Fibroblast of lung (primary cell): ENCODE measurements around the gene SNX8. TPM values are rescaled to one million over a fixed set of nuclear protein-coding genes. Genes with fewer than 3 reads are reported as not detected.
"Not testable (repeated sequence)": the region's sequence is repeated elsewhere in the genome, so short reads cannot be mapped to it uniquely, and the experiment has no call there.

Experiments used
- DNase-seq, 2 donors: peaks; one replicate each; pipeline versions ENCODE4 v3.0.0 to v3.0.0-alpha.2; 2010; ENCODE audit warnings: low read depth in 2 of 2
- H2AFZ ChIP-seq: 2 replicates; pipeline ENCODE4 v1.5.1; 2012; ENCODE audit warnings: low read length, control low read depth, inconsistent platforms
- H3K27ac ChIP-seq: 2 replicates; pipeline ENCODE4 v1.5.1; 2011; ENCODE audit warnings: low read length, control low read depth; ENCODE audit not compliant: insufficient read depth
- H3K27me3 ChIP-seq: 2 replicates; pipeline ENCODE4 v1.5.1; 2011; ENCODE audit warnings: mild to moderate bottlenecking, low read length; ENCODE audit not compliant: control insufficient read depth, insufficient read depth
- H3K36me3 ChIP-seq: 2 replicates; pipeline ENCODE4 v1.5.1; 2011; ENCODE audit warnings: low read length; ENCODE audit not compliant: control insufficient read depth, insufficient read depth
- H3K4me1 ChIP-seq: 2 replicates; pipeline ENCODE4 v1.5.1; 2011; ENCODE audit warnings: low read length; ENCODE audit not compliant: control insufficient read depth, insufficient read depth; ENCODE audit errors: extremely low read depth
- H3K4me2 ChIP-seq: 2 replicates; pipeline ENCODE4 v1.5.1; 2011; ENCODE audit warnings: low read length, control low read depth; ENCODE audit not compliant: insufficient read depth; ENCODE audit errors: extremely low read depth
- H3K4me3 ChIP-seq, 4 experiments: fragments of 200-600 bp in 1 of 4; sonication (generic) in 1 of 4; replicated peaks in 1 of 4; 2 replicates each; pipeline ENCODE4 v1.5.1; 2011 to 2016; ENCODE audit warnings: low read length in 4 of 4, low read depth in 3 of 4, mild to moderate bottlenecking in 3 of 4, control low read depth in 2 of 4, inconsistent platforms in 1 of 4, mixed read lengths in 1 of 4; ENCODE audit not compliant: insufficient read depth in 1 of 4; ENCODE audit errors: control extremely low read depth in 1 of 4
- H3K79me2 ChIP-seq: 2 replicates; pipeline ENCODE4 v1.5.1; 2012; ENCODE audit warnings: mild to moderate bottlenecking, low read length, inconsistent platforms; ENCODE audit not compliant: control insufficient read depth, insufficient read depth
- H3K9ac ChIP-seq: 2 replicates; pipeline ENCODE4 v1.5.1; 2011; ENCODE audit warnings: mild to moderate bottlenecking, low read length, control low read depth; ENCODE audit not compliant: insufficient read depth
- H3K9me3 ChIP-seq: 2 replicates; pipeline ENCODE4 v1.5.1; 2012; ENCODE audit warnings: low read depth, low read length; ENCODE audit not compliant: control insufficient read depth, insufficient read depth
- H4K20me1 ChIP-seq: 2 replicates; pipeline ENCODE4 v1.5.1; 2011; ENCODE audit warnings: low read length; ENCODE audit not compliant: control insufficient read depth, insufficient read depth; ENCODE audit errors: extremely low read depth
- CTCF ChIP-seq, 2 donors: IDR thresholded peaks in 1 of 2; conservative IDR thresholded peaks in 1 of 2; 1 replicate in 1 of 2; 2 replicates in 1 of 2; pipeline ENCODE4 v1.5.1; 2011 to 2012; ENCODE audit warnings: low read length in 2 of 2, control low read depth in 1 of 2, inconsistent platforms in 1 of 2, low read depth in 1 of 2, mild to moderate bottlenecking in 1 of 2
- EZH2 ChIP-seq: IDR thresholded peaks from 2 replicates; pipeline ENCODE4 v1.5.1; 2012; ENCODE audit warnings: low read length, control low read depth, mild to moderate bottlenecking; ENCODE audit errors: missing control alignments
- polyA plus RNA-seq, 2 donors: library from polyadenylated mRNA; depleted of rRNA in 1 of 2; stranded (reverse) in 1 of 2; unstranded in 1 of 2; fragments of >200 nt; gene quantifications; 2 replicates each; pipeline ENCODE4 v1.2.1, GENCODE V29; 2011 to 2012; ENCODE audit warnings: missing spikeins in 1 of 2
- total RNA-seq: library from RNA; depleted of rRNA; stranded (reverse); fragments of >200 nt; gene quantifications from 2 replicates; pipeline ENCODE4 v1.2.1, GENCODE V29; 2014

The SNX8 gene
- total and polyA plus RNA-seq, 2 donors (not counting 1 experiment from before 2014, with no cell fraction given) = 13.2 to 27.4 TPM

GRCh38 chr7:2315787-2316186 lies 1.5 kb upstream of the SNX8 start:
- DNase-seq = no peak
- peaks cover 15% of the 10 kb centered on the region for H3K79me2 ChIP-seq
- no peak overlapping the region for H3K4me2 ChIP-seq
- H3K27ac ChIP-seq = no peak overlapping the region
- no peaks in the 10 kb centered on the region for H3K9me3 ChIP-seq
- no peaks in the 10 kb centered on the region for H4K20me1 ChIP-seq
- H3K9ac ChIP-seq = no peak overlapping the region
- H2AFZ ChIP-seq = no peak overlapping the region
- no peaks in the 10 kb centered on the region for H3K4me1 ChIP-seq
- H3K27me3 ChIP-seq = no peaks in the 10 kb centered on the region
- H3K4me3 ChIP-seq = no peak overlapping the region
- no peaks in the 10 kb centered on the region for H3K36me3 ChIP-seq
- TF ChIP-seq EZH2 (no peak), CTCF (conservative IDR thresholded peaks at IDR 0.05 in 1 of 2, IDR thresholded peaks at IDR 0.05 in 1 of 2; ENCODE audit: low read depth in 1 of 2, low read length in 2 of 2) (no peak)

- H3K27me3 ChIP-seq, H3K4me1 ChIP-seq, DNase-seq, H4K20me1 ChIP-seq, H3K27ac ChIP-seq, H3K9ac ChIP-seq, H3K9me3 ChIP-seq, H3K36me3 ChIP-seq, H3K4me2 ChIP-seq: not testable (repeated sequence)
- Histone ChIP-seq H3K4me3 (peak overlapping the region in 2 of 4 experiments; percentile 48 to 59), H3K79me2 (peaks cover 18% of the 10 kb centered on the region), H2AFZ (peak overlapping the region; percentile 95)
Measured at GRCh38 chr7:2314956-2315530, 802 bp upstream of the SNX8 start.

- peak overlapping the region; percentile 79 to 93 (median 80) for H3K4me3 ChIP-seq
- no peaks in the 10 kb centered on the region for H3K9me3 ChIP-seq
- peak overlapping the region; percentile 60 for H3K27ac ChIP-seq
- H4K20me1 ChIP-seq = no peaks in the 10 kb centered on the region
- TF ChIP-seq EZH2 = no peak
- no peaks in the 10 kb centered on the region for H3K4me1 ChIP-seq
- H3K27me3 ChIP-seq = no peaks in the 10 kb centered on the region
- H2AFZ ChIP-seq = peak overlapping the region; percentile 71
- H3K9ac ChIP-seq = peak overlapping the region; percentile 77
- peaks cover 20% of the 10 kb centered on the region for H3K79me2 ChIP-seq
- no peaks in the 10 kb centered on the region for H3K36me3 ChIP-seq
- peak overlapping the region; percentile 97 for H3K4me2 ChIP-seq
- no peak for DNase-seq
Measured at GRCh38 chr7:2313450-2314208, 612 bp downstream of the SNX8 start.
